ENCODE data around the gene TFIP11. TPM values are rescaled to one million over a fixed set of nuclear protein-coding genes. Genes with fewer than 3 reads are reported as not detected.

TFIP11 gene
- polyA plus RNA-seq, 2 of the 4 experiments (the other 2 are of a cell fraction): 21.1 to 28.8 TPM

GRCh38 chr22:26489447-26490036, 22.7 kb downstream of the TFIP11 start:
- FAIRE-seq (no peak), DNase-seq (ENCODE audit: low read depth in 1 of 2, low spot score in 1 of 2) (no peak), ATAC-seq (no peak)
- TF ChIP-seq JUN (IDR thresholded peaks at IDR 0.05) (no peak), ELK1 (IDR thresholded peaks at IDR 0.05; ENCODE audit: low read depth, low read length) (no peak), USF2 (IDR thresholded peaks at IDR 0.05) (no peak), BCL3 (IDR thresholded peaks at IDR 0.05) (no peak), HOXA7 (CRISPR knock-in tag; IDR thresholded peaks at IDR 0.05) (no peak), TP53 (CRISPR knock-in tag; IDR thresholded peaks at IDR 0.05) (no peak), SMC3 (IDR thresholded peaks at IDR 0.05) (no peak), SREBF2 (IDR thresholded peaks at IDR 0.05) (no peak), FOSL2 (IDR thresholded peaks at IDR 0.05) (no peak), FOSL2 (CRISPR knock-in tag; IDR thresholded peaks at IDR 0.05) (no peak), CBX8 (IDR thresholded peaks at IDR 0.05) (no peak), JUNB (IDR thresholded peaks at IDR 0.05) (no peak), ZNF302 (CRISPR knock-in tag; IDR thresholded peaks at IDR 0.05) (no peak), NR3C1 (IDR thresholded peaks at IDR 0.05) (no peak), EP300 (IDR thresholded peaks at IDR 0.05) (no peak), POLR2AphosphoS2 (conservative IDR thresholded peaks at IDR 0.05; ENCODE audit: low read length) (no peak)
- 79% methylated on average over 4 of the region's 4 CpGs for WGBS (ENCODE audit: missing lambda C conversion rate)
- ChIA-PET CTCF (interaction anchor here (0.9 to 1.0 kb wide), 3 partner anchors 11 to 84 kb away, joined by 3 to 4 read pairs (median 3); no protein-coding TSS in a partner anchor), POLR2A (no interaction called here)
- Histone ChIP-seq H3K4me3 (no peak overlapping the region), H3K4me2 (no peak overlapping the region), H3K9me3 (no peaks in the 10 kb centered on the region), H3K4me1 (peaks cover 7% of the 10 kb centered on the region; the same call in 2 of the 3 replicates), H3K27ac (no peak overlapping the region)

GRCh38 chr22:26487996-26488395, 24.3 kb downstream of the TFIP11 start:
- ChIA-PET POLR2A (no interaction called here), CTCF (no interaction called here)
- Histone ChIP-seq H3K4me3 (no peak overlapping the region), H3K9me3 (no peaks in the 10 kb centered on the region), H3K4me1 (peaks cover 9% of the 10 kb centered on the region; the same call in 2 of the 3 replicates), H3K4me2 (no peak overlapping the region), H3K27ac (no peak overlapping the region)
- TF ChIP-seq ZNF302 (CRISPR knock-in tag; IDR thresholded peaks at IDR 0.05) (no peak), EP300 (IDR thresholded peaks at IDR 0.05) (no peak)
- FAIRE-seq (no peak), ATAC-seq (no peak), DNase-seq (ENCODE audit: low read depth in 1 of 2, low spot score in 1 of 2) (no peak)
- 66% methylated on average over 3 of the region's 3 CpGs for WGBS (ENCODE audit: missing lambda C conversion rate)

- FAIRE-seq (no peak), DNase-seq (ENCODE audit: low read depth in 1 of 2, low spot score in 1 of 2) (no peak), ATAC-seq (no peak)
- whole genome bisulfite sequencing (ENCODE audit: missing lambda C conversion rate): 92% methylated on average over 5 of the region's 5 CpGs
- TF ChIP-seq CHD2 (IDR thresholded peaks at IDR 0.05; ENCODE audit: low read length, partially characterized antibody): no peak
- no peak for TF ChIP-seq BHLHE40 (IDR thresholded peaks at IDR 0.05; ENCODE audit: low read depth, low read length)
- Histone ChIP-seq H3K9me3 (no peaks in the 10 kb centered on the region), H3K27ac (no peak overlapping the region), H3K4me1 (peaks cover 17% of the 10 kb centered on the region; the same call in 2 of the 3 replicates), H3K4me2 (no peak overlapping the region), H3K4me3 (no peak overlapping the region)
- CTCF ChIA-PET: interaction anchor here (1.6 kb wide), 1 partner anchor 25 kb away, joined by 4 read pairs; no protein-coding TSS in a partner anchor
- POLR2A ChIA-PET: no interaction called here
Measured at GRCh38 chr22:26486394-26486793, 25.9 kb downstream of the TFIP11 start.

Data from A549 (cell line).